Muscle of leg (tissue), 11 donors: ENCODE measurements around the gene RAD51B. TPM values are rescaled to one million over a fixed set of nuclear protein-coding genes. Genes with fewer than 3 reads are reported as not detected.

Source experiments
- DNase-seq: peaks from one replicate; pipeline ENCODE4 v3.0.0; 2013
- H3K27ac ChIP-seq: one replicate; pipeline ENCODE4 v1.5.1; 2013; ENCODE audit warnings: mild to moderate bottlenecking, low read length, control low read depth
- H3K27me3 ChIP-seq: one replicate; pipeline ENCODE4 v1.6.1; 2013; ENCODE audit warnings: low read length; ENCODE audit not compliant: control insufficient read depth, insufficient read depth
- H3K36me3 ChIP-seq: one replicate; pipeline ENCODE4 v1.6.1; 2013; ENCODE audit warnings: low read length; ENCODE audit not compliant: control insufficient read depth, insufficient read depth
- H3K4me1 ChIP-seq: one replicate; pipeline ENCODE4 v1.6.1; 2013; ENCODE audit warnings: low read length; ENCODE audit not compliant: control insufficient read depth, insufficient read depth
- H3K4me3 ChIP-seq: one replicate; pipeline ENCODE4 v1.5.1; 2013; ENCODE audit warnings: low read length, control low read depth
- H3K9me3 ChIP-seq: replicated peaks from 2 replicates; pipeline ENCODE4 v1.6.1; 2013; ENCODE audit warnings: low read depth, low read length; ENCODE audit not compliant: control insufficient read depth
- WGBS: methylation state at CpG from one replicate; pipeline ENCODE4 v1.1.5; 2013; ENCODE audit warnings: missing lambda C conversion rate; ENCODE audit not compliant: insufficient coverage; 5-methylcytosine and 5-hydroxymethylcytosine counted together
- polyA plus RNA-seq, 8 donors: library from polyadenylated mRNA; unstranded; fragments of 120-200 nt; gene quantifications; one replicate each; pipeline versions ENCODE4 v1.2.1 to v1.2.3, GENCODE V29; 2013; ENCODE audit warnings: inconsistent platforms in 1 of 8, low replicate concordance in 1 of 8; ENCODE audit not compliant: insufficient read length in 8 of 8, insufficient read depth in 1 of 8
- total RNA-seq: library from RNA; stranded (reverse); fragments of 120-200 nt; gene quantifications from one replicate; pipeline ENCODE4 v1.2.4, GENCODE V29; 2013

RAD51B gene
- total and polyA plus RNA-seq, 9 donors = 6.0 to 16.5 (median 7.2) TPM

DNA sequence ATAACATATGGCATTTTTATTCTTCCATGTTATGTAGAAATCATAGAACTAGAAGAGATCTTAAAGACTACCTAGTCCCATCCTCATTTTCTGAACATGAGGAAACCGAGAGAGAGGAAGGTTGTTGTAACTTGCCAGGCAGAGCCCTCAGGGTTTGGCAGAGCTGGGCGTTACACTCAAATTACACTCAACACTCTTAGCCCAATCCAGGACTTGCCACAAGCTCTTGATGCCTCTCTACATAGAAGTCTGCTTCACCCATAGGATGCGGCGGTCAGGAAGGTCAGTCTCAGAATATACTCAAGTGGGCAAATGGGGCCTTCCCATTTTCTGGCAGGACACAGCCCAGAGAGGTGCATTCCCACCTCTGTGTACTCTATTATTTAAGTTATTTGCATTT is 765.2 kb downstream of the RAD51B start:
- WGBS = no CpG with 5 or more reads among the region's 4 CpGs
- H3K27me3 ChIP-seq = no peaks in the 10 kb centered on the region
- peak overlapping the region; percentile 90 for H3K27ac ChIP-seq
- H3K36me3 ChIP-seq = no peaks in the 10 kb centered on the region
- peaks cover 79% of the 10 kb centered on the region for H3K4me1 ChIP-seq
- no peak overlapping the region for H3K4me3 ChIP-seq
- no peak for DNase-seq
- no peaks in the 10 kb centered on the region for H3K9me3 ChIP-seq

DNA sequence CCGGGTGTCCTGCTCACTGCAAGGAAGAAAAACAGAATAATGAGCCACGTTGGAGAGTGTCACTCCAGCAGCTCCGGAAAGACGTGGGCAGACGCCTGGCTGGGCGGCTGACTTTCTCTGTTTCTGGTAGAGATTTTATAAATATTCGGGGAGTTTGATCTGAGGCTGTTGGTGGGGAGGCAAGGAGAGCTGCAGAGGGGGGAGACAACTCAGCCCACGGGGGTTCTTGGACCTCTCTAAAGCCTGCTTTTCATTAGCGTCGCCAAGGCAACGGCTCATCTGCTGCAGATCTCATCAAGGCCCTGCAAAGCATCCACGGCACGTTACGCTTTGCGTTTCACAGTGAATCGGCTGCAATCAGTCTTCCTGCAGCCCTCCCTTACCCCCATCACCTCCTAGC is 766.1 kb downstream of the RAD51B start:
- no peaks in the 10 kb centered on the region for H3K27me3 ChIP-seq
- H3K36me3 ChIP-seq = no peaks in the 10 kb centered on the region
- H3K4me3 ChIP-seq = no peak overlapping the region
- H3K4me1 ChIP-seq = peaks cover 79% of the 10 kb centered on the region
- WGBS = 7% methylated on average over 7 of the region's 16 CpGs
- DNase-seq = peak; percentile 97
- H3K27ac ChIP-seq = peak overlapping the region; percentile 90
- no peaks in the 10 kb centered on the region for H3K9me3 ChIP-seq

DNA sequence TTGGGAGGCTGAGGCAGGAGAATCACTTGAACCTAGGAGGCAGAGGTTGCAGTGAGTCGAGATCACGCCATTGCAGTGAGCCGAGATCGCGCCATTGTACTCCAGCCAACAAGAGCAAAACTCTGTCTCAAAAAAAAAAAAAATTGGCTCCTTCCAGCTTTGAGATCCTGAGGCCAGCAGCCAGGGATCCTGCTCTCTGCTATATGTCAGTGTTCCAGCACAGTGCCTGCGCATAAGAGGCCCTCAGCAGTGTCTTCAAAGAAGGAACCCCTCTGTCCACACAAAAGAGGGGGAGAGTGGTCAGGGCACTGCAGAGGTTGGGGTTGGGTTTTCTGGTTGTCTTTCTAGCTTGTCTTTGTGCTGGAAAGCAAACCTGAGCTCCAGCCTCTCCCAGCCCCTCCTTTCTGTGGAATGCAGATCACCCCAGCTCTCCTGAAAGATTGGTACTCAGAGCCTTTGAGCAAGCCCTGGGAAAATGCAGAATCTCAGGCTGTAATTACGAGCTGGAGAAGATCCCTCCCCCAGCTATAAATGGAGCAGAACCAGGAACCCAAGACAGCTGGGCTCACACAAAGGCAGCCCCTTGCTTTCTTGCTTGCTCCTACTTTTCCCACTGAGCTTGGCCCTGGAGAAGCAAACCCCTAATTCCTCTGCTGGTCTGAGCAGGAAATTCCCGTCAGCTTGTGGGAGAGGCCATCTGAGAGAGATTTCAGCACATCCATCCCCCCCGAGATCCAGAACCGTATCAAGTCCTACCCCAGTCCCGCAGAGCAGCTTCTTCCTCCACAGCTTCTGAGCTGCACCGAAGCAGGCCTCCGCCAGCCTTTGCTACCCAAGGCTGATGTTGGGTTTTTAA is 767.5 kb downstream of the RAD51B start:
- 30% methylated on average over 2 of the region's 13 CpGs for WGBS
- peaks cover 83% of the 10 kb centered on the region for H3K4me1 ChIP-seq
- no peak overlapping the region for H3K4me3 ChIP-seq
- DNase-seq = peak; percentile 78
- no peaks in the 10 kb centered on the region for H3K9me3 ChIP-seq
- peak overlapping the region; percentile 89 for H3K27ac ChIP-seq
- H3K27me3 ChIP-seq = no peaks in the 10 kb centered on the region
- H3K36me3 ChIP-seq = no peaks in the 10 kb centered on the region

DNA sequence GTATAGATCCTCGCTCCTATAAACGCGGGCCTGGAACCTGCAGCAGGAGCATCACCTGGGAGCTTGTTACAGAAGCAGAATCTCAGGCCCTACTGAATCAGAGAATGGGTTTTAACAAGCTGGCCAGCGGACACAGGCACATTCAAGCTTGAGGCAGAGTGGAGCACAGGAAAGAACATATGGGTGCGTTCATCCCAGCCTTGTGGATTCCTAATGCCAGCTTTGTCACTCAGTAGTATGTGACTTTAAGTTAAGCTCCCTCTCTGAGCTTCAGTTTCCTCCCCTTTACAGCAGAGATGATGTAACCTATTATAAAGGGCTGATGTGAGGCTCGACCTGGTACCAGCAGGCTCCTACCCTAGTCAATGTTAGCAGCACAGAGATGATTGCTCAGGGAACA is 768.4 kb downstream of the RAD51B start:
- WGBS = 70% methylated on average over 4 of the region's 6 CpGs
- DNase-seq = no peak
- Histone ChIP-seq H3K4me3 (no peak overlapping the region), H3K4me1 (peaks cover 89% of the 10 kb centered on the region), H3K9me3 (no peaks in the 10 kb centered on the region), H3K36me3 (no peaks in the 10 kb centered on the region), H3K27ac (peak overlapping the region; percentile 89), H3K27me3 (no peaks in the 10 kb centered on the region)

DNA sequence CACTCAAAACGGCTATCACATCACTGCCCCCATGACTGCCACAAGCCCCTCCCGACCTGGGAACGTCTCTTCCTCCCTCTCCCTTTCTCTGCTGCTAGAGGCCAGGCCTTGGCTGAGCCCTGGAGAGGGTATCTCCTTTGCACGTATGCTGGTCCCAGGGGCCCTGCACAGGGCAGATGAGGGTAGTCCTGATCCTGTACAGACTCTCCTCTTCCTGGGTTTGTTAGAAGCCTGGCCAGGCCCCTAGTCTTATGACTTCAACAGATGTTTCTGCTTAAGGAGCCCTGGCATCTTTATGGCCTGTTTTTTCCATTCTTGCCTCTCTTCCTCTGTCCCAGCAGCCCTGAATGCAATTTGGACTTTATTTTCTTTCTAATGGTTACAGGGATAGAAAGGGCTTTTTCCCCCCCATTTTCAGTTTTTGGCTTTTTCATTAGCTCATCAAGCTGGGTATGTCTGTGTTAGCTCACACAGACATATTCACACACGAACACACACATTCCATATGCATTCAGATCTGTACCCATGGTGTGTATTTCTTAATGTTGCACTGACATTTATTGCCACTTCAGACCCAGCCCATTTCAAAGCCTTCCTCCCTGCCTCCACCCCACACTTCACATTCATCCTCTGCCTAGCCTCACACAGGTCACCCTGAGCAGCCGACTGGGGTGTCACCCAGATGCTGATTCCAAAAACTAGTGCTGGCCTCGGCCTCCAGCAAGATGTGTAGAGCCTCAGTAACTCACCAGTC is 770.0 kb downstream of the RAD51B start:
- no peak overlapping the region for H3K4me3 ChIP-seq

DNA sequence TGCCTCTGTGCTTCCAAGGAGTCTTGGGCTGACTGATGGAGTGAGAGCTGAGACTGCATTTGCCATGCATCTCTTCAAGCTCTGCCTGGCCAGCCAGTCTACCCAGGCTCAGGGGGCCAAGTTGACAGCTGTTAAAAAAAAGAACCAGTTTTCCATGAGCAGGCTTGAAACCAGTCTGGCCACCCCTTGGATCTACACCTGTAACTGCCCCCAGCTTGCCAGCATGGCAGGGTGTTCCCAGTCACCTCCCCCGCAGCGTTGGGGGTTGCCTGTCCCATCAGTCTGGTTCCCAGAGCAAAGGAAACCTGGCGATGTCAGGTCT is 770.6 kb downstream of the RAD51B start:
- H3K27ac ChIP-seq = peak overlapping the region; percentile 89
- WGBS = 71% methylated on average over 3 of the region's 3 CpGs
- H3K4me3 ChIP-seq = no peak overlapping the region
- H3K4me1 ChIP-seq = peaks cover 92% of the 10 kb centered on the region
- H3K9me3 ChIP-seq = no peaks in the 10 kb centered on the region
- no peaks in the 10 kb centered on the region for H3K27me3 ChIP-seq
- no peak for DNase-seq
- no peaks in the 10 kb centered on the region for H3K36me3 ChIP-seq

More for the DNA sequence above, 770.0 kb downstream of the RAD51B start:
- H3K4me1 ChIP-seq = peaks cover 93% of the 10 kb centered on the region
- no peaks in the 10 kb centered on the region for H3K9me3 ChIP-seq
- no peaks in the 10 kb centered on the region for H3K36me3 ChIP-seq
- peak; percentile 97 for DNase-seq
- no peaks in the 10 kb centered on the region for H3K27me3 ChIP-seq
- peak overlapping the region; percentile 89 for H3K27ac ChIP-seq
- 10% methylated on average over 5 of the region's 7 CpGs for WGBS

DNA sequence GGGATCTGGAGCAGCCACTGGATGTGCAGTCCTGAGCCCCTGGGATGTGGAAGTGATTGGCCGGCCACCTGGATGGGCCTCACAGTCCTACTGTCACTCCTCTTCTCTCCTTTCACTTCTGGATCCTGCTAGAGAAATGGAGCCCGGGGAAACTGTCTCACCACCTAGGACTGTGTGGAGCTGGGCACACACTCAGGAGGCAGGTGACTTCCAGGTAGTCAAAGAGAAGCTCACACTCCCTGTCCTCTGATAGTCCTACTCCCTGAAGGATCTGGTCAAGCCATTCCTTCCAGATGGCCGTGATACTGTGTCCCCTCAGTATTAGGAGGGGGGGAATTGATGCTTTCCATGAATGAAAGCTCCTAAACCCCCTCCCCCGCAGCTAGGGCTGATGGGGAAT is 772.2 kb downstream of the RAD51B start:
- no peaks in the 10 kb centered on the region for H3K9me3 ChIP-seq
- no peaks in the 10 kb centered on the region for H3K36me3 ChIP-seq
- H3K4me1 ChIP-seq = peaks cover 88% of the 10 kb centered on the region
- no peak overlapping the region for H3K27ac ChIP-seq
- H3K4me3 ChIP-seq = no peak overlapping the region
- H3K27me3 ChIP-seq = no peaks in the 10 kb centered on the region
- WGBS = 80% methylated on average over 1 of the region's 4 CpGs
- no peak for DNase-seq

DNA sequence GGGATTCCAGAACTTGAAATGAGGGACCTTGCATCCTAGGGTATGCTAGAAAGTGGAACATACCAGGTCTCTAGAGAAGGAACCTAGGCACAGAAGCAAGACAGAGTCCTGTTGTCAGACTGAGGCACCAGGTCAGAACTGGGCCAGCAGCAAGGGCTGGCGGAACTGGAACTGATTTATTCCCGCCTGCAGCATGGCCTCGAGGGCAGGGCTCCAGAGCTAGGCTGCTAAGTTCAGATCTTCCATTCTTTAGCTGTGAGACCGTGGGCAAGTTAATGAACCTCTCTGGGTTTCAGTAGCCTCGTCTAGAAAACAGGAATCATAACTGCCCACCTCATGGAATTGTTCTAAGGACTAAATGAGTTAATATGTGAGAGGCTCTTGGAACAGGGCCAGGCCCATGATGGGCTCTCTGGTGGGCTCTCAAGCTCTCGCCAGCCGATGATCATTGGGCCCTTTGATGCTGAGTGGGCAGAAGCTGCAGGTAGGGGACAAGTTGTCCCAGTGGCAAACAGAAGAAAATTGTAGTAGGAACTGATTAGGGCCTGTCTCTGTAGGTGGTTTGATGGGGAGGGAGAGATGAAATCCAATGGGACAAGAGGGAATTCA is 773.5 kb downstream of the RAD51B start:
- 85% methylated on average over 6 of the region's 7 CpGs for WGBS

DNA sequence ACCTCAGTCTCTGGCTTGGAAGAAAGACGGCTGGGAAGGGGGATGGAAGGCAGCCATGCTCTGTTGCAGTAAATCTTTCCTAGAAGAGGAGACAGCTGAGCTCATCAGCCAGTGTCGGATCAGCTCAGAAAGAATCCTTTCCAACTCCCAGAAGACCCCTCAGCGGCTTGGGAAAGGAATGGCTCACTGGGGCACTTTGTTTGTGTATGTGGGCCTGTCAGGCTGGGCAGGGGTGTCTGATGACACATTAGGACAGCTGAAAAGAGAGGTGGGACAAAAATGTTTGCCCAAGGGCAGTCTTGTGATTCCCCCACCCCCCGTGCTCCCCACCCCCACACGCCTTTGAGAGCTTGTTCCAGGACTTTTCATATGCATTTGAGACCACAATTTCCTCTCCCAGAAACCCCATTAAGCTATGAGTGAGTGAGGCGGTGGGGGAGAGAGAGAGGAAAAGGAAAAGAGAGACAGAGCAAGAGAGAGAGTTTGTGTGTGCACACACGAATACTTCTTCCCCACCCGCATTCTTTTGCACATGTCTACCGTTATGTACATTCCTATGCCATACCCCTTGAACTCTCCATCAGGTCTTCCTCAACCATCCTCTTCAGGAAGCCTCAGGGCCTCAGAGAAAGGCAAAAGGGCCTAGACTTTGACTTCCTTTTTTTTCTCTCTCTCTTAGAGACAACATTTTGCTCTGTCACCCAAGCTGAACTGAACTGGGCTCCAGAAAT is 774.4 kb downstream of the RAD51B start:
- Histone ChIP-seq H3K9me3 (no peaks in the 10 kb centered on the region), H3K27me3 (no peaks in the 10 kb centered on the region), H3K4me3 (no peak overlapping the region), H3K27ac (peak overlapping the region; percentile 92), H3K4me1 (peaks cover 79% of the 10 kb centered on the region), H3K36me3 (no peaks in the 10 kb centered on the region)
- peak; percentile 92 for DNase-seq
- 0% methylated on average over 3 of the region's 9 CpGs for WGBS

More for the DNA sequence above, 773.5 kb downstream of the RAD51B start:
- H3K4me3 ChIP-seq = no peak overlapping the region
- no peak for DNase-seq
- no peaks in the 10 kb centered on the region for H3K27me3 ChIP-seq
- peaks cover 79% of the 10 kb centered on the region for H3K4me1 ChIP-seq
- peak overlapping the region; percentile 92 for H3K27ac ChIP-seq
- no peaks in the 10 kb centered on the region for H3K9me3 ChIP-seq
- no peaks in the 10 kb centered on the region for H3K36me3 ChIP-seq
